ENCODE measurements around the gene AQP2.

The AQP2 gene

GRCh38 chr12:49963976-49964815 is 13.7 kb downstream of the AQP2 start:
- no CpG with 5 or more reads among the region's 17 CpGs for WGBS (ENCODE audit: extremely low coverage, insufficient coverage, insufficient read length)
- Histone ChIP-seq H3K27ac (ENCODE audit: low read depth, low read length) (no peak overlapping the region), H3K9ac (ENCODE audit: low read length) (no peak overlapping the region), H4K91ac (ENCODE audit: low read depth, low read length) (no peak overlapping the region), H3K23ac (ENCODE audit: low read length) (no peak overlapping the region), H3K4me1 (ENCODE audit: control insufficient read depth in 1 of 2, insufficient read depth in 2 of 2, low read length in 2 of 2) (peaks cover 3 to 7% of the 10 kb centered on the region in 2 experiments), H2AFZ (ENCODE audit: insufficient read depth, low read length, poor library complexity) (no peak overlapping the region), H4K12ac (ENCODE audit: low read depth, low read length) (no peak overlapping the region), H3K18ac (ENCODE audit: low read length) (no peak overlapping the region), H3K36me3 (ENCODE audit: control insufficient read depth in 1 of 2, insufficient read depth in 2 of 2, low read length in 2 of 2) (no peaks in the 10 kb centered on the region), H3K4me3 (ENCODE audit: low read depth, low read length) (no peak overlapping the region), H3K4me2 (ENCODE audit: low read length) (no peak overlapping the region), H2BK5ac (ENCODE audit: low read depth, low read length, poor library complexity) (no peak overlapping the region), H2AK5ac (ENCODE audit: low read length) (no peak overlapping the region), H3K9me3 (ENCODE audit: insufficient read depth, low read depth, low read length) (peaks cover 2% of the 10 kb centered on the region), H2BK120ac (ENCODE audit: insufficient read depth, low read length, poor library complexity) (no peak overlapping the region), H3K79me1 (ENCODE audit: low read length) (no peaks in the 10 kb centered on the region), H2BK12ac (ENCODE audit: low read length) (no peak overlapping the region), H3K79me2 (ENCODE audit: control insufficient read depth, insufficient read depth, low read length, poor library complexity) (no peaks in the 10 kb centered on the region), H3K27me3 (ENCODE audit: insufficient read depth, low read length) (peaks cover 47% of the 10 kb centered on the region), H3K14ac (ENCODE audit: low read length) (no peak overlapping the region), H4K8ac (ENCODE audit: low read depth, low read length) (no peak overlapping the region), H3K4ac (ENCODE audit: low read depth, low read length) (no peak overlapping the region)
- no peak for DNase-seq

DNA sequence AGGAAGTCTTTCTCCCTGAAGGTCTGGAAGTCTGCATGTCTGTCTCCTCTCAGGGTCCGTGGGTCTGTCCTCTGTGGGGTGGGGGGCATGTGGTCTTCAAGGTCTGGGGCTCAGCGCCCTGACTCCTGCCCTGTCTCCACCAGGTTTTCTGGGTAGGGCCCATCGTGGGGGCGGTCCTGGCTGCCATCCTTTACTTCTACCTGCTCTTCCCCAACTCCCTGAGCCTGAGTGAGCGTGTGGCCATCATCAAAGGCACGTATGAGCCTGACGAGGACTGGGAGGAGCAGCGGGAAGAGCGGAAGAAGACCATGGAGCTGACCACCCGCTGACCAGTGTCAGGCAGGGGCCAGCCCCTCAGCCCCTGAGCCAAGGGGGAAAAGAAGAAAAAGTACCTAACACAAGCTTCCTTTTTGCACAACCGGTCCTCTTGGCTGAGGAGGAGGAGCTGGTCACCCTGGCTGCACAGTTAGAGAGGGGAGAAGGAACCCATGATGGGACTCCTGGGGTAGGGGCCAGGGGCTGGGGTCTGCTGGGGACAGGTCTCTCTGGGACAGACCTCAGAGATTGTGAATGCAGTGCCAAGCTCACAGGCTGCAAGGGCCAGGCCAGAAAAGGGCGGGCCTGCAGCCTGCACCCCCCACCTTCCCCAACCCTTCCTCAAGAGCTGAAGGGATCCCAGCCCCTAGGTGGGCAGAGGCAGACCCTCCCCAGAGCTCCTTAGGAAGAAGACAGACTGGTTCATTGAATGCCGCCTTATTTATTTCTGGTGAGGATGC is 14.5 kb downstream of the AQP2 start:
- Histone ChIP-seq H4K12ac (ENCODE audit: low read depth, low read length) (no peak overlapping the region), H3K4me1 (ENCODE audit: control insufficient read depth in 1 of 2, insufficient read depth in 2 of 2, low read length in 2 of 2) (peaks cover 3 to 7% of the 10 kb centered on the region in 2 experiments), H2AFZ (ENCODE audit: insufficient read depth, low read length, poor library complexity) (no peak overlapping the region)

DNA sequence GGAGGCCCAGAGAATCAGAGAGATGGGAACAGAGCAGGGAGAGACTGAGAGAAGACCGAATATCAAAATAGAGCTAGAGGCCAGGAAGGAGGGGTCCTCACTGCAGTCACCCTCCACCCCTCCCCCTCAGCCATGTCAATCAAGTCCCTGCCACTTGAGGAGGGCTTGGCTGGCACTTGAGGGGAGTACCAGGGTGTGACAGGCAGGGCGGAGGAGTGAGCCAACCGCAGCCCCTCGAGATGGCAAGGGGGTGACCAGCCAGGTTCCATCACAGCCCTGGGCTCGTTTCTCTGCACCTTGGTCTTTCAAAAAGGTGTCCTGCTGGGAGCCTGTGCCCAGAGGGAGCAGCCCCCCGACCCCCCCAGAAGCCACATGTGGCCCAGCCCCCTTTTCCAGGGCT is 15.3 kb downstream of the AQP2 start:
- H4K12ac ChIP-seq (ENCODE audit: low read depth, low read length): no peak overlapping the region

More for the DNA sequence above, 14.5 kb downstream of the AQP2 start:
- Histone ChIP-seq H4K8ac (ENCODE audit: low read depth, low read length) (no peak overlapping the region), H3K4ac (ENCODE audit: low read depth, low read length) (no peak overlapping the region), H3K4me2 (ENCODE audit: low read length) (no peak overlapping the region), H3K14ac (ENCODE audit: low read length) (no peak overlapping the region), H3K79me1 (ENCODE audit: low read length) (no peaks in the 10 kb centered on the region), H3K23ac (ENCODE audit: low read length) (no peak overlapping the region), H3K4me3 (ENCODE audit: low read depth, low read length) (no peak overlapping the region), H3K36me3 (ENCODE audit: control insufficient read depth in 1 of 2, insufficient read depth in 2 of 2, low read length in 2 of 2) (no peaks in the 10 kb centered on the region), H2BK120ac (ENCODE audit: insufficient read depth, low read length, poor library complexity) (no peak overlapping the region), H2BK5ac (ENCODE audit: low read depth, low read length, poor library complexity) (no peak overlapping the region), H2BK12ac (ENCODE audit: low read length) (no peak overlapping the region), H3K18ac (ENCODE audit: low read length) (no peak overlapping the region), H3K9ac (ENCODE audit: low read length) (no peak overlapping the region), H2AK5ac (ENCODE audit: low read length) (no peak overlapping the region), H4K91ac (ENCODE audit: low read depth, low read length) (no peak overlapping the region), H3K79me2 (ENCODE audit: control insufficient read depth, insufficient read depth, low read length, poor library complexity) (no peaks in the 10 kb centered on the region), H3K27ac (ENCODE audit: low read depth, low read length) (no peak overlapping the region), H3K9me3 (ENCODE audit: insufficient read depth, low read depth, low read length) (peaks cover 2% of the 10 kb centered on the region), H3K27me3 (ENCODE audit: insufficient read depth, low read length) (peaks cover 39% of the 10 kb centered on the region)
- no peak for DNase-seq
- no CpG with 5 or more reads among the region's 13 CpGs for WGBS (ENCODE audit: extremely low coverage, insufficient coverage, insufficient read length)

GRCh38 chr12:49966511-49967041 is 16.0 kb downstream of the AQP2 start:
- H3K9me3 ChIP-seq (ENCODE audit: insufficient read depth, low read depth, low read length): peaks cover 4% of the 10 kb centered on the region
- no peak overlapping the region for H3K27ac ChIP-seq (ENCODE audit: low read depth, low read length)
- H2BK5ac ChIP-seq (ENCODE audit: low read depth, low read length, poor library complexity): no peak overlapping the region
- H2AFZ ChIP-seq (ENCODE audit: insufficient read depth, low read length, poor library complexity): no peak overlapping the region
- H3K14ac ChIP-seq (ENCODE audit: low read length): no peak overlapping the region
- no peak overlapping the region for H3K18ac ChIP-seq (ENCODE audit: low read length)
- no peaks in the 10 kb centered on the region for H3K36me3 ChIP-seq (ENCODE audit: control insufficient read depth in 1 of 2, insufficient read depth in 2 of 2, low read length in 2 of 2)
- peaks cover 24% of the 10 kb centered on the region for H3K27me3 ChIP-seq (ENCODE audit: insufficient read depth, low read length)
- DNase-seq: no peak
- peaks cover 3 to 7% of the 10 kb centered on the region in 2 experiments for H3K4me1 ChIP-seq (ENCODE audit: control insufficient read depth in 1 of 2, insufficient read depth in 2 of 2, low read length in 2 of 2)
- no CpG with 5 or more reads among the region's 16 CpGs for WGBS (ENCODE audit: extremely low coverage, insufficient coverage, insufficient read length)
- no peak overlapping the region for H3K23ac ChIP-seq (ENCODE audit: low read length)
- no peak overlapping the region for H4K8ac ChIP-seq (ENCODE audit: low read depth, low read length)
- H4K91ac ChIP-seq (ENCODE audit: low read depth, low read length): no peak overlapping the region
- H3K4ac ChIP-seq (ENCODE audit: low read depth, low read length): no peak overlapping the region
- no peak overlapping the region for H3K4me2 ChIP-seq (ENCODE audit: low read length)
- no peak overlapping the region for H4K12ac ChIP-seq (ENCODE audit: low read depth, low read length)
- no peak overlapping the region for H2AK5ac ChIP-seq (ENCODE audit: low read length)
- H2BK12ac ChIP-seq (ENCODE audit: low read length): no peak overlapping the region
- no peaks in the 10 kb centered on the region for H3K79me1 ChIP-seq (ENCODE audit: low read length)
- no peak overlapping the region for H3K9ac ChIP-seq (ENCODE audit: low read length)
- no peaks in the 10 kb centered on the region for H3K79me2 ChIP-seq (ENCODE audit: control insufficient read depth, insufficient read depth, low read length, poor library complexity)
- H2BK120ac ChIP-seq (ENCODE audit: insufficient read depth, low read length, poor library complexity): no peak overlapping the region
- no peak overlapping the region for H3K4me3 ChIP-seq (ENCODE audit: low read depth, low read length)

More for the DNA sequence above, 15.3 kb downstream of the AQP2 start:
- H2AFZ ChIP-seq (ENCODE audit: insufficient read depth, low read length, poor library complexity): no peak overlapping the region
- H3K36me3 ChIP-seq (ENCODE audit: control insufficient read depth in 1 of 2, insufficient read depth in 2 of 2, low read length in 2 of 2): no peaks in the 10 kb centered on the region
- H2AK5ac ChIP-seq (ENCODE audit: low read length): no peak overlapping the region
- H3K18ac ChIP-seq (ENCODE audit: low read length): no peak overlapping the region
- no peak overlapping the region for H3K4me2 ChIP-seq (ENCODE audit: low read length)
- peaks cover 3 to 7% of the 10 kb centered on the region in 2 experiments for H3K4me1 ChIP-seq (ENCODE audit: control insufficient read depth in 1 of 2, insufficient read depth in 2 of 2, low read length in 2 of 2)
- peaks cover 31% of the 10 kb centered on the region for H3K27me3 ChIP-seq (ENCODE audit: insufficient read depth, low read length)
- H3K79me1 ChIP-seq (ENCODE audit: low read length): no peaks in the 10 kb centered on the region
- DNase-seq: no peak
- no peak overlapping the region for H2BK5ac ChIP-seq (ENCODE audit: low read depth, low read length, poor library complexity)
- no peak overlapping the region for H2BK12ac ChIP-seq (ENCODE audit: low read length)
- H4K8ac ChIP-seq (ENCODE audit: low read depth, low read length): no peak overlapping the region
- WGBS (ENCODE audit: extremely low coverage, insufficient coverage, insufficient read length): no CpG with 5 or more reads among the region's 6 CpGs
- no peak overlapping the region for H3K23ac ChIP-seq (ENCODE audit: low read length)
- no peak overlapping the region for H3K27ac ChIP-seq (ENCODE audit: low read depth, low read length)
- no peak overlapping the region for H4K91ac ChIP-seq (ENCODE audit: low read depth, low read length)
- H3K79me2 ChIP-seq (ENCODE audit: control insufficient read depth, insufficient read depth, low read length, poor library complexity): no peaks in the 10 kb centered on the region
- peaks cover 4% of the 10 kb centered on the region for H3K9me3 ChIP-seq (ENCODE audit: insufficient read depth, low read depth, low read length)
- H3K4ac ChIP-seq (ENCODE audit: low read depth, low read length): no peak overlapping the region
- no peak overlapping the region for H2BK120ac ChIP-seq (ENCODE audit: insufficient read depth, low read length, poor library complexity)
- H3K14ac ChIP-seq (ENCODE audit: low read length): no peak overlapping the region
- H3K9ac ChIP-seq (ENCODE audit: low read length): no peak overlapping the region
- H3K4me3 ChIP-seq (ENCODE audit: low read depth, low read length): no peak overlapping the region

All from trophoblast cell (in vitro differentiated cells and primary cell).